HEK293T (cell line): ENCODE measurements around the gene CHDH.

Experiments
- CTCF ChIA-PET: fragments of 350-600 bp; formaldehyde crosslinking; extraction: SDS; loops from one replicate; lab custom pipeline; 2021; ENCODE audit warnings: antibody characterized with exemption, inconsistent platforms; lab: Yijun Ruan, JAX
- POLR2A ChIA-PET: fragments of 350-600 bp; formaldehyde crosslinking; extraction: SDS; loops from one replicate; lab custom pipeline; 2020; ENCODE audit warnings: antibody characterized with exemption, inconsistent platforms; lab: Yijun Ruan, JAX
- DNase-seq: peaks from one replicate; pipeline ENCODE4 v3.0.0; 2012; ENCODE audit warnings: mixed read lengths; ENCODE audit errors: extremely low spot score
- ARNT ChIP-seq: fragments of 450-650 bp; IDR thresholded peaks from 2 replicates; pipeline ENCODE4 v1.6.1; 2017; ENCODE audit warnings: mild to moderate bottlenecking
- BHLHE40 ChIP-seq: fragments of 450-650 bp; IDR thresholded peaks from 2 replicates; pipeline ENCODE4 v1.6.1; 2016; ENCODE audit warnings: mild to moderate bottlenecking, moderate library complexity, borderline replicate concordance
- CTBP1 ChIP-seq: fragments of 450-650 bp; IDR thresholded peaks from 2 replicates; pipeline ENCODE4 v1.6.1; 2016; ENCODE audit warnings: borderline replicate concordance
- ELF4 ChIP-seq: fragments of 450-650 bp; IDR thresholded peaks from 2 replicates; pipeline ENCODE4 v1.6.1; 2017; ENCODE audit warnings: antibody characterized with exemption
- FOXA1 ChIP-seq: fragments of 450-650 bp; IDR thresholded peaks from 2 replicates; pipeline ENCODE4 v1.6.1; 2016; ENCODE audit warnings: mild to moderate bottlenecking
- FOXK2 ChIP-seq: fragments of 450-650 bp; IDR thresholded peaks from 2 replicates; pipeline ENCODE4 v1.6.1; 2016; ENCODE audit warnings: mild to moderate bottlenecking
- FOXM1 ChIP-seq: fragments of 450-650 bp; IDR thresholded peaks from 2 replicates; pipeline ENCODE4 v1.6.1; 2017; ENCODE audit warnings: mild to moderate bottlenecking, borderline replicate concordance
- HDGF ChIP-seq: fragments of 450-650 bp; IDR thresholded peaks from 2 replicates; pipeline ENCODE4 v1.6.1; 2017; ENCODE audit warnings: antibody characterized with exemption, borderline replicate concordance
- L3MBTL2 ChIP-seq: fragments of 450-650 bp; conservative IDR thresholded peaks from 2 replicates; pipeline ENCODE4 v1.6.1; 2016; ENCODE audit warnings: mild to moderate bottlenecking
- LEF1 ChIP-seq: fragments of 450-650 bp; IDR thresholded peaks from 2 replicates; pipeline ENCODE4 v1.6.1; 2017; ENCODE audit warnings: mild to moderate bottlenecking, borderline replicate concordance
- NFRKB ChIP-seq: fragments of 450-650 bp; IDR thresholded peaks from 2 replicates; pipeline ENCODE4 v1.6.1; 2016; ENCODE audit warnings: mild to moderate bottlenecking, moderate library complexity
- SP1 ChIP-seq: fragments of 450-650 bp; IDR thresholded peaks from 2 replicates; pipeline ENCODE4 v1.6.1; 2017
- SUZ12 ChIP-seq: fragments of 450-650 bp; IDR thresholded peaks from 2 replicates; pipeline ENCODE4 v1.6.1; 2016; ENCODE audit warnings: mild to moderate bottlenecking
- TARDBP ChIP-seq: fragments of 450-650 bp; IDR thresholded peaks from 2 replicates; pipeline ENCODE4 v1.6.1; 2016
- ZNF384 ChIP-seq: fragments of 450-650 bp; IDR thresholded peaks from 2 replicates; pipeline ENCODE4 v1.6.1; 2016
- TF ChIP-seq, protein P1 (sequence below): fragments of 450-650 bp; IDR thresholded peaks from 2 replicates; pipeline ENCODE4 v1.6.1; 2016

Gene CHDH

GRCh38 chr3:53887446-53887845 is 41.2 kb upstream of the CHDH start:
- DNase-seq, result no peak
- TF ChIP-seq BHLHE40 (no peak), FOXA1 (no peak), L3MBTL2 (no peak), ELF4 (no peak), SUZ12 (no peak)
- TF ChIP-seq, protein P1, sequence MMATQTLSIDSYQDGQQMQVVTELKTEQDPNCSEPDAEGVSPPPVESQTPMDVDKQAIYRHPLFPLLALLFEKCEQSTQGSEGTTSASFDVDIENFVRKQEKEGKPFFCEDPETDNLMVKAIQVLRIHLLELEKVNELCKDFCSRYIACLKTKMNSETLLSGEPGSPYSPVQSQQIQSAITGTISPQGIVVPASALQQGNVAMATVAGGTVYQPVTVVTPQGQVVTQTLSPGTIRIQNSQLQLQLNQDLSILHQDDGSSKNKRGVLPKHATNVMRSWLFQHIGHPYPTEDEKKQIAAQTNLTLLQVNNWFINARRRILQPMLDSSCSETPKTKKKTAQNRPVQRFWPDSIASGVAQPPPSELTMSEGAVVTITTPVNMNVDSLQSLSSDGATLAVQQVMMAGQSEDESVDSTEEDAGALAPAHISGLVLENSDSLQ, result no peak
- POLR2A ChIA-PET, result no interaction called here
- CTCF ChIA-PET, result no interaction called here

GRCh38 chr3:53885239-53885638 is 39.0 kb upstream of the CHDH start:
- ChIA-PET CTCF (no interaction called here), POLR2A (no interaction called here)
- no peak for TF ChIP-seq ELF4
- no peak for TF ChIP-seq FOXK2
- no peak for TF ChIP-seq ZNF384
- TF ChIP-seq TARDBP, result no peak
- no peak for TF ChIP-seq SUZ12
- no peak for TF ChIP-seq HDGF
- TF ChIP-seq NFRKB, result no peak
- TF ChIP-seq, protein P1, result no peak
- TF ChIP-seq BHLHE40, result no peak
- TF ChIP-seq LEF1, result no peak
- TF ChIP-seq CTBP1, result no peak
- no peak for TF ChIP-seq ARNT
- TF ChIP-seq L3MBTL2, result no peak
- no peak for TF ChIP-seq FOXM1
- no peak for TF ChIP-seq SP1
- TF ChIP-seq FOXA1, result no peak
- no peak for DNase-seq

GRCh38 chr3:53884623-53885022 is 38.4 kb upstream of the CHDH start:
- no peak for TF ChIP-seq ELF4
- TF ChIP-seq FOXA1, result no peak
- no peak for TF ChIP-seq LEF1
- no peak for TF ChIP-seq FOXK2
- no peak for TF ChIP-seq HDGF
- no peak for TF ChIP-seq ZNF384
- no peak for TF ChIP-seq TARDBP
- TF ChIP-seq L3MBTL2, result no peak
- TF ChIP-seq, protein P1, result no peak
- no peak for TF ChIP-seq SP1
- TF ChIP-seq ARNT, result no peak
- TF ChIP-seq BHLHE40, result no peak
- no peak for TF ChIP-seq NFRKB
- TF ChIP-seq FOXM1, result no peak
- no peak for TF ChIP-seq CTBP1
- no peak for TF ChIP-seq SUZ12
- ChIA-PET CTCF (no interaction called here), POLR2A (no interaction called here)
- no peak for DNase-seq

- POLR2A ChIA-PET, result interaction anchor here (1.0 to 3.4 kb wide), 2 partner anchors 8 to 9 kb away, joined by 3 to 17 read pairs; partner anchors contain the start of gene SELENOK
- CTCF ChIA-PET, result no interaction called here
- no peak for TF ChIP-seq NFRKB
- TF ChIP-seq ARNT, result no peak
- no peak for TF ChIP-seq LEF1
- TF ChIP-seq L3MBTL2, result no peak
- no peak for TF ChIP-seq SP1
- TF ChIP-seq, protein P1, result no peak
- TF ChIP-seq TARDBP, result no peak
- TF ChIP-seq FOXK2, result no peak
- DNase-seq, result no peak
Measured at GRCh38 chr3:53883008-53883407, 36.8 kb upstream of the CHDH start.

- no peak for TF ChIP-seq HDGF
- TF ChIP-seq ELF4, result peak; percentile 67; the same call in 1 of the 2 replicates
- no peak for TF ChIP-seq SP1
- no peak for TF ChIP-seq ZNF384
- TF ChIP-seq FOXK2, result no peak
- TF ChIP-seq SUZ12, result no peak
- TF ChIP-seq FOXM1, result peak; percentile 42; the same call in 1 of the 2 replicates
- TF ChIP-seq L3MBTL2, result peak; percentile 45; the same call in 1 of the 2 replicates
- TF ChIP-seq ARNT, result no peak
- TF ChIP-seq FOXA1, result no peak
- POLR2A ChIA-PET, result interaction anchor here (0.5 to 3.4 kb wide), 2 partner anchors 9 to 36 kb away, joined by 3 to 17 read pairs; partner anchors contain the start of gene SELENOK
- CTCF ChIA-PET, result no interaction called here
- DNase-seq, result peak; percentile 91
Measured at GRCh38 chr3:53881691-53882593, 35.7 kb upstream of the CHDH start, which contains the start of gene ACTR8. Gene ACTR8, minus strand, starts transcription at chr3:53882152. Its CDS starts 51 bp downstream, at chr3:53882101.
